Caco-2 (cell line): ENCODE measurements around the gene KLHL17. TPM values are rescaled to one million over a fixed set of nuclear protein-coding genes. Genes with fewer than 3 reads are reported as not detected.

Source experiments
- BruUV-seq: library from RNA; stranded (reverse); fragments of 400-500 nt; replicated peaks from 2 replicates; lab custom pipeline; 2021; lab: Mats Ljungman, UMichigan
- CTCF ChIA-PET: fragments of 300-600 bp; sonication (Branson Sonifier 250); formaldehyde crosslinking; loops from one replicate; lab custom pipeline; 2022; ENCODE audit warnings: antibody characterized with exemption; lab: Charles Lee
- POLR2A ChIA-PET: fragments of 300-600 bp; sonication (Branson Sonifier 250); formaldehyde crosslinking; loops from one replicate; lab custom pipeline; 2022; ENCODE audit warnings: antibody characterized with exemption; lab: Charles Lee
- DNase-seq, 2 experiments: peaks; one replicate each; pipeline versions ENCODE4 v3.0.0 to v3.0.0-alpha.2; 2020 to 2022
- H3K27me3 ChIP-seq: replicated peaks from 2 replicates; pipeline ENCODE4 v1.6.0; 2011; ENCODE audit warnings: low read length; ENCODE audit not compliant: control insufficient read depth, insufficient read depth
- H3K36me3 ChIP-seq: 2 replicates; pipeline ENCODE4 v1.5.1; 2011; ENCODE audit warnings: low read length; ENCODE audit not compliant: control insufficient read depth, insufficient read depth
- H3K4me1 ChIP-seq: fragments of 250-450 bp; sonication (Bioruptor Pico); 2 replicates; pipeline ENCODE4 v1.5.1; 2020; ENCODE audit warnings: mild to moderate bottlenecking
- H3K4me3 ChIP-seq: 2 replicates; pipeline ENCODE4 v1.5.1; 2011; ENCODE audit warnings: low read depth, mild to moderate bottlenecking, control low read depth, low read length
- H3K9me3 ChIP-seq: fragments of 250-450 bp; sonication (Bioruptor Pico); 2 replicates; pipeline ENCODE4 v1.5.1; 2020; ENCODE audit warnings: mild to moderate bottlenecking, moderate library complexity
- H3K27ac Mint-ChIP-seq: one replicate; pipeline ENCODE4 v1.8.0; 2022; ENCODE audit warnings: mixed read lengths; ENCODE audit not compliant: unreplicated experiment
- H3K27me3 Mint-ChIP-seq: one replicate; pipeline ENCODE4 v1.8.0; 2022; ENCODE audit warnings: mixed read lengths; ENCODE audit not compliant: insufficient read depth, unreplicated experiment
- H3K36me3 Mint-ChIP-seq: one replicate; pipeline ENCODE4 v1.8.0; 2022; ENCODE audit warnings: mild to moderate bottlenecking, mixed read lengths; ENCODE audit not compliant: insufficient read depth, unreplicated experiment
- H3K4me1 Mint-ChIP-seq: one replicate; pipeline ENCODE4 v1.8.0; 2022; ENCODE audit warnings: low read depth, mixed read lengths; ENCODE audit not compliant: unreplicated experiment
- H3K4me3 Mint-ChIP-seq: one replicate; pipeline ENCODE4 v1.8.0; 2022; ENCODE audit warnings: mild to moderate bottlenecking, moderate library complexity, mixed read lengths; ENCODE audit not compliant: unreplicated experiment
- H3K9me3 Mint-ChIP-seq: one replicate; pipeline ENCODE4 v1.8.0; 2022; ENCODE audit warnings: mixed read lengths; ENCODE audit not compliant: unreplicated experiment
- intact Hi-C: fragments of 100-400 bp; cut with micrococcal nuclease; formaldehyde crosslinking; loops from one replicate; pipeline ENCODE4 v1.10.0; 2022; ENCODE audit not compliant: unreplicated experiment
- total RNA-seq: library from RNA; stranded (reverse); gene quantifications from 2 replicates; pipeline ENCODE4 v1.2.3, GENCODE V29; 2022
- TF ChIP-seq, protein P1 (sequence below), 2 experiments: fragments of 200-600 bp in 1 of 2; IDR thresholded peaks; 1 replicate in 1 of 2; 2 replicates in 1 of 2; pipeline versions ENCODE4 v1.5.1 to v1.8.0; 2011 to 2022; ENCODE audit warnings: antibody characterized with exemption in 1 of 2, control low read depth in 1 of 2, inconsistent platforms in 1 of 2, low read depth in 1 of 2, low read length in 1 of 2, mild to moderate bottlenecking in 1 of 2, moderate library complexity in 1 of 2; ENCODE audit not compliant: insufficient read depth in 1 of 2, severe bottlenecking in 1 of 2, unreplicated experiment in 1 of 2

The KLHL17 gene
- total RNA-seq, 1 experiment from 2014 or later, result 33.1 TPM

DNA sequence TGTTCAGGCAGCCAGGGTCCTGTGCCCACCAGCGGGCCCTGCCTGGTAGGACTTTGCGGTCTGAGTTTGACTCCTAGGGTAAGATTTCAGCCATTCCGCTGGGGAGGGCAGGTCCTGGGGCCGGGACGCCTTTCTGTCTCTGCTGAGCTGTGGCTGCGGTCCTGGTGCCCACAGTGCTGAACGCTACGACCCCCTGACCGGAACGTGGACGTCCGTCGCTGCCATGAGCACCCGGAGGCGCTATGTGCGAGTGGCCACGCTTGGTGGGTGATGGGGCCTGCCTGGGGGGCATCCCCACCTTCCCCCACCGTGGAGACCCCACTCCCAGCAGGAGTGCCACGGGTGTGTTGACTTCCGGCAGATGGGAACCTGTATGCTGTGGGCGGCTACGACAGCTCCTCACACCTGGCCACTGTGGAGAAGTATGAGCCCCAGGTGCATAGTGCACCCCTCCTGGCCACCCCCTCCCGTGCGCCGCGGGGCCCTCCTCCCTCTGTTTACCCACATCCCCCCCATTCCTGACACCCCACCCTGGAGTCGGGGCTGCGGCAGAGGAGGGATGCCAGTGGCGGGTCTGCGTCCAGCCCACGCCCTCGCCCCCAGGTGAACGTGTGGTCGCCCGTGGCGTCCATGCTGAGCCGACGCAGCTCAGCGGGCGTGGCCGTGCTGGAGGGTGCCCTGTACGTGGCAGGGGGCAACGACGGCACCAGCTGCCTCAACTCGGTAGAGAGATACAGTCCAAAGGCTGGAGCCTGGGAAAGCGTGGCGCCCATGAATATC, 3.6 kb downstream of the KLHL17 start:
- no peaks in the 10 kb centered on the region for H3K9me3 Mint-ChIP-seq

DNA sequence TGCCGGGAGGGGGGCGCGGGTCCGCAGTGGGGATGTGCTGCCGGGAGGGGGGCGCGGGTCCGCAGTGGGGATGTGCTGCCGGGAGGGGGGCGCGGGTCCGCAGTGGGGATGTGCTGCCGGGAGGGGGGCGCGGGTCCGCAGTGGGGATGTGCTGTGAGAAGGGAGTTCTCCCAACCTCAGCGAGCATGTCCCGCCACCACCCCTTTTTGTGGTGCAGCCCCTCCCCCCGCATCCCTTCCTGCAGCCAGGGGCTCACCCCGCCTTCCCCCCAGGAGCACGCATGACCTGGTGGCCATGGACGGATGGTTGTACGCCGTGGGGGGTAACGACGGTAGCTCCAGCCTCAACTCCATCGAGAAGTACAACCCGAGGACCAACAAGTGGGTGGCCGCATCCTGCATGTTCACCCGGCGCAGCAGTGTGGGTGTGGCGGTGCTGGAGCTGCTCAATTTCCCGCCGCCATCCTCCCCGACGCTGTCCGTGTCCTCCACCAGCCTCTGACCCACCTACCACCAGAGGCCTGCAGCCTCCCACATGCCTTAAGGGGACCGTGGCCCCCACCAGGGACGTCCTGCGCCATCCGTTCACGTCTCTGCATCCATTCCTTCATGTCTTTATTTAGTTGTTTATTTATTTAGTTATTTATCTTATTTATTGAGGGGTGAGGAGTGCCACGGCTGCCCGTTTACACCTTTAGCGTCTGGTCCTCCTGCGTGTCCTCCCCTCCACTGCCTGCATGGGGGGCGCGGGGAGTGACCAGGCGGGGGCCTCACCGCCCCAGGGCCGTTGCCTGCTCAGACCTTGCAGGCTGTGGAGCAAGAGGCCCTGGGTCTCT, 4.5 kb downstream of the KLHL17 start:
- Histone ChIP-seq H3K4me3 (no peak overlapping the region), H3K27me3 (no peaks in the 10 kb centered on the region), H3K9me3 (no peaks in the 10 kb centered on the region), H3K4me1 (peaks cover 6% of the 10 kb centered on the region), H3K36me3 (no peaks in the 10 kb centered on the region)
- DNase-seq, result no peak
- POLR2A ChIA-PET, result no interaction called here
- Mint-ChIP-seq H3K36me3 (peaks cover 13% of the 10 kb centered on the region), H3K27me3 (no peaks in the 10 kb centered on the region), H3K9me3 (no peaks in the 10 kb centered on the region), H3K27ac (no peak overlapping the region), H3K4me1 (no peaks in the 10 kb centered on the region), H3K4me3 (no peak overlapping the region)
- TF ChIP-seq, protein P1, sequence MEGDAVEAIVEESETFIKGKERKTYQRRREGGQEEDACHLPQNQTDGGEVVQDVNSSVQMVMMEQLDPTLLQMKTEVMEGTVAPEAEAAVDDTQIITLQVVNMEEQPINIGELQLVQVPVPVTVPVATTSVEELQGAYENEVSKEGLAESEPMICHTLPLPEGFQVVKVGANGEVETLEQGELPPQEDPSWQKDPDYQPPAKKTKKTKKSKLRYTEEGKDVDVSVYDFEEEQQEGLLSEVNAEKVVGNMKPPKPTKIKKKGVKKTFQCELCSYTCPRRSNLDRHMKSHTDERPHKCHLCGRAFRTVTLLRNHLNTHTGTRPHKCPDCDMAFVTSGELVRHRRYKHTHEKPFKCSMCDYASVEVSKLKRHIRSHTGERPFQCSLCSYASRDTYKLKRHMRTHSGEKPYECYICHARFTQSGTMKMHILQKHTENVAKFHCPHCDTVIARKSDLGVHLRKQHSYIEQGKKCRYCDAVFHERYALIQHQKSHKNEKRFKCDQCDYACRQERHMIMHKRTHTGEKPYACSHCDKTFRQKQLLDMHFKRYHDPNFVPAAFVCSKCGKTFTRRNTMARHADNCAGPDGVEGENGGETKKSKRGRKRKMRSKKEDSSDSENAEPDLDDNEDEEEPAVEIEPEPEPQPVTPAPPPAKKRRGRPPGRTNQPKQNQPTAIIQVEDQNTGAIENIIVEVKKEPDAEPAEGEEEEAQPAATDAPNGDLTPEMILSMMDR (IDR thresholded peaks at IDR 0.05; ENCODE audit: insufficient read depth in 1 of 2, low read depth in 1 of 2, low read length in 1 of 2, severe bottlenecking in 1 of 2, unreplicated experiment in 1 of 2), result no peak
- intact Hi-C loops, result no loop called here
- CTCF ChIA-PET, result no interaction called here
- no TSS peak for BruUV-seq

More for the DNA sequence above, 3.6 kb downstream of the KLHL17 start:
- H3K27ac Mint-ChIP-seq, result no peak overlapping the region
- no peak for DNase-seq
- H3K27me3 Mint-ChIP-seq, result no peaks in the 10 kb centered on the region
- CTCF ChIA-PET, result no interaction called here
- BruUV-seq, result no TSS peak
- POLR2A ChIA-PET, result no interaction called here
- H3K36me3 Mint-ChIP-seq, result peaks cover 13% of the 10 kb centered on the region
- no peaks in the 10 kb centered on the region for H3K4me1 Mint-ChIP-seq
- Histone ChIP-seq H3K4me3 (no peak overlapping the region), H3K4me1 (peaks cover 6% of the 10 kb centered on the region), H3K9me3 (no peaks in the 10 kb centered on the region), H3K27me3 (no peaks in the 10 kb centered on the region), H3K36me3 (no peaks in the 10 kb centered on the region)
- intact Hi-C loops, result no loop called here
- no peak overlapping the region for H3K4me3 Mint-ChIP-seq
- TF ChIP-seq, protein P1 (IDR thresholded peaks at IDR 0.05; ENCODE audit: insufficient read depth in 1 of 2, low read depth in 1 of 2, low read length in 1 of 2, severe bottlenecking in 1 of 2, unreplicated experiment in 1 of 2), result no peak

DNA sequence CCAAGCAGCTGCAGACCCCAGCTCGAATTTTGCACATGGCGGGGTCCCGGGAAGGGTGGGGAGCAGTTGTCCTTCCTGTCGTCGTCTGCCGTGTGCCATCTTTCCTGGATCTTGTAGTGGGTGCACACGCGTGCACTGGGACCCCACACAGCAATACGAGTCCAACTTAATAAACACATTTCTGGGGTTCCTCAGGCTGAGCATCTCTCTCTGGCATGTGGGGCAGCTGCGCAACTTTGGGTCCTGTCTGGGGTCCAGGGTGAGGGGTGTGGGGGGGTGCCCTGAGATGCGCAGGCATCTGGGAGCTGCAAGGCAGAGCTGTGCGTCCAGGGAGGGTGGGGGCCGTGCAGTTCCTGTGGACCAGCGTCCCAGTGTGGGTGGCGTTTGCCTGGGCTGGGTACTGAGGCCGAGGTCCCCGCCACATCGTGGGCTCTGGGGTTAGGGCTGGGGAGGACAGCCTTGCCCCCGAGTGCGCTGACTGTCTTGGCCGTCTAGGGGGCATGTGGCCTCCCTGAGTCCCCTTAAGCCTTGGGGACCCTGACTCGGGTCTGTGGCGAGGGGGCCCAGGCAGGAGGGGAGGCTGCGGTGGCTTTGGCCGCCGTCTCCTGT, 5.2 kb downstream of the KLHL17 start:
- CTCF ChIA-PET, result no interaction called here
- no peaks in the 10 kb centered on the region for H3K27me3 ChIP-seq
- no peak for DNase-seq
- TF ChIP-seq, protein P1 (IDR thresholded peaks at IDR 0.05; ENCODE audit: insufficient read depth in 1 of 2, low read depth in 1 of 2, low read length in 1 of 2, severe bottlenecking in 1 of 2, unreplicated experiment in 1 of 2), result no peak
- H3K36me3 ChIP-seq, result no peaks in the 10 kb centered on the region
- no peaks in the 10 kb centered on the region for H3K9me3 Mint-ChIP-seq
- peaks cover 13% of the 10 kb centered on the region for H3K36me3 Mint-ChIP-seq
- intact Hi-C loops, result no loop called here
- no TSS peak for BruUV-seq
- no peaks in the 10 kb centered on the region for H3K27me3 Mint-ChIP-seq
- H3K27ac Mint-ChIP-seq, result no peak overlapping the region
- H3K9me3 ChIP-seq, result no peaks in the 10 kb centered on the region
- peak overlapping the region; percentile 60 for H3K4me3 Mint-ChIP-seq
- peaks cover 6% of the 10 kb centered on the region for H3K4me1 ChIP-seq
- no peak overlapping the region; the same call in 1 of the 2 replicates for H3K4me3 ChIP-seq
- H3K4me1 Mint-ChIP-seq, result no peaks in the 10 kb centered on the region
- POLR2A ChIA-PET, result no interaction called here
